Measurements from ENCODE around the gene XPO4. TPM values are rescaled to one million over a fixed set of nuclear protein-coding genes. Genes with fewer than 3 reads are reported as not detected.

Gene XPO4
- polyA plus RNA-seq, 1 of the 3 experiments (the other 2 are of a cell fraction) = 4.2 TPM

DNA sequence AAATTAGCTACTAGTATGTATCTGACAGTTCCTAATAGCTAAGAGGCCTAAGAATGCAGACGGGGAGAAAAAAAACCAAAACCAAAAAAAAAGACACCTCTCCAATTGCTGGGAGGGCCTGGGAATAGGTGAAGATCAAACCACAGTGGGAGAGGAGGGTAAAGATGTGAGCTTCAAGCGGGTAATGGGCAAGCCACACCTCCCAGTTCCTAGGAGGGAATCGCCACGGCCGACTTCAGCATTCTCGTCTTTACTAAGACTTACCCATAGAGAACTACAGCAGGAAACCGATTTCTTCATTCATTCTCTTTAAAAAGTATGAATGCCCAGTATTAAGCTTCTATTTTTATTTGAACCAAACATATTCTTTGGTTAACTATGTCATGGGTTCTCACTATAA lies 123.1 kb downstream of the XPO4 start:
- H3K36me3 ChIP-seq (replicated peaks in 1 of 2; ENCODE audit: control insufficient read depth in 1 of 2, insufficient read depth in 2 of 2, low read length in 1 of 2) = peaks cover 21 to 27% of the 10 kb centered on the region in 2 experiments
- no peaks in the 10 kb centered on the region for H4K20me1 ChIP-seq (ENCODE audit: insufficient read depth)
- H3K4me1 ChIP-seq (ENCODE audit: control insufficient read depth in 1 of 2, insufficient read depth in 2 of 2, low read depth in 1 of 2, low read length in 1 of 2) = peaks cover 0 to 6% of the 10 kb centered on the region in 2 experiments; a peak in 2 of 4 replicates
- no peaks in the 10 kb centered on the region for H3K9me3 ChIP-seq
- no peak overlapping the region for H3K27ac ChIP-seq (ENCODE audit: low read depth in 2 of 2, low read length in 1 of 2)
- H3K4me3 ChIP-seq (ENCODE audit: low read depth in 2 of 2, low read length in 1 of 2) = no peak overlapping the region
- H2AFZ ChIP-seq (ENCODE audit: low read depth) = no peak overlapping the region
- DNase-seq = no peak
- POLR2A ChIA-PET = no interaction called here
- no peaks in the 10 kb centered on the region for H3K27me3 ChIP-seq (ENCODE audit: insufficient read depth)
- H3K4me2 ChIP-seq = no peak overlapping the region
- no peaks in the 10 kb centered on the region for H3F3A ChIP-seq (replicated peaks; ENCODE audit: insufficient read depth)
- TF ChIP-seq ZBTB33 (IDR thresholded peaks at IDR 0.05; ENCODE audit: borderline replicate concordance, low read depth) (no peak), REST (IDR thresholded peaks at IDR 0.05; ENCODE audit: low read depth, low read length) (no peak), FOXJ3 (CRISPR knock-in tag; IDR thresholded peaks at IDR 0.05) (no peak), NRF1 (IDR thresholded peaks at IDR 0.05; ENCODE audit: low read depth, low read length) (no peak), MEF2A (IDR thresholded peaks at IDR 0.05; ENCODE audit: borderline replicate concordance, low read depth) (no peak), TCF12 (IDR thresholded peaks at IDR 0.05) (no peak), USF1 (IDR thresholded peaks at IDR 0.05; ENCODE audit: borderline replicate concordance, low read depth) (no peak), FOSL2 (IDR thresholded peaks at IDR 0.05; ENCODE audit: borderline replicate concordance, low read depth) (no peak), FOXM1 (IDR thresholded peaks at IDR 0.05; ENCODE audit: low read depth) (no peak), ELF1 (IDR thresholded peaks at IDR 0.05) (no peak), GABPA (IDR thresholded peaks at IDR 0.05; ENCODE audit: low read depth) (no peak), NFIC (IDR thresholded peaks at IDR 0.05; ENCODE audit: borderline replicate concordance) (no peak), MXI1 (IDR thresholded peaks at IDR 0.05; ENCODE audit: low read depth, low read length) (no peak), EP300 (IDR thresholded peaks at IDR 0.05; ENCODE audit: borderline replicate concordance in 1 of 2, low read depth in 1 of 2, low read length in 1 of 2) (no peak), POLR2AphosphoS5 (IDR thresholded peaks at IDR 0.05; ENCODE audit: low read depth, low read length) (no peak)
- WGBS (ENCODE audit: low lambda C conversion rate) = 99% methylated on average over 7 of the region's 7 CpGs
- CTCF ChIA-PET = interaction anchor here (1.3 kb wide), 1 partner anchor 146 kb away, joined by 6 read pairs; no protein-coding TSS in a partner anchor
- no peak overlapping the region for H3K9ac ChIP-seq
- no peaks in the 10 kb centered on the region for H3K9me2 ChIP-seq
- no peaks in the 10 kb centered on the region for H3K79me2 ChIP-seq (ENCODE audit: insufficient read depth)
